Body of pancreas (tissue), 4 donors: Measurements from ENCODE around the gene TTPAL.

Experiments used
- POLR2A ChIP-seq, 3 donors: fragments of 450-650 bp; IDR thresholded peaks; one replicate each; pipeline ENCODE4 v1.6.1; 2016; ENCODE audit warnings: antibody characterized with exemption in 3 of 3, mild to moderate bottlenecking in 2 of 3
- TF ChIP-seq, protein P1 (sequence below), 7 experiments: fragments of 450-650 bp in 4 of 7; fragments of 200-600 bp in 3 of 7; sonication (generic) in 3 of 7; IDR thresholded peaks; one replicate each; pipeline ENCODE4 v1.5.1; 2016 to 2019; ENCODE audit warnings: antibody characterized with exemption in 7 of 7

DNA sequence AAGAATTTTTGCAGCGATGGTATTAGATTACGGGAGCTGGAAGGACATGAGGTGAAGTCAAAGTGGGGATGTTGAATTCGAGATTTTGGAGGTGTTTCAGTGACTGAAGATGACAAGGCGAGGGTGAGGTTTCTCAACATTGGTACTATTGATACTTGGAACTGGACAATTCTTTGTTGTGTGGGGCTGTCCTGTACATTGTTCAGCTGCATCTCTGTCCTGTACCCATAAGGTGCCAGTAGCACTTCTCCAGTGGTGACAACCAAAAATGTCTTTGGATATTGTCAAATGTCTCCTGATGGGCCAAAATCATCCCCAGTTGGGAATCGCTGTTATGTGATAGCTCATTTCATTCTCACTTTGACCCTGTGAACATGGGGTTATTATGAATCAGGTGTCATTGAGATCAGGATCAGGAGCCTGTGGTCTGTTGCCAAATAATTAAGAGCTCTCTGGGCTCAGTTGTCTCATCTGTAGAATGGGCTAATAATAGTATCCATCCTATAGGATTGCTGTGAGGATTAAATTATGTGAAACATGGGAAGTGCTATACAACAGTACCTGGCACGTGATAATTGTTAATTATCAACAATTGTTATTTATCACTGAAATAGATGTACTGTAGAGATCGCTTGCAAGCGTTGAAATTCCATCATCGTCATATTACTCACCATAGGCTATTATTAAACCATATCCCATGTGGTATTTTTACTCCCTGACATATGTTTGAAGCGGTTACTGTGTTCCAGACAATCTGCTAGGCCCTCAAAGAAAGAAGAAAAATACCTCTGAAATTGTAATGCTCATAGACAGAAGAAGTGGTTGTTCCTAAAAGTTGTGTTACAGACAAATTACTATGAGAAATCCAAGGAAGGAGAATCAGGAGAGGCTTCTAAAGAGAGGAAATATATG is 48.5 kb upstream of the TTPAL start:
- TF ChIP-seq, protein P1, sequence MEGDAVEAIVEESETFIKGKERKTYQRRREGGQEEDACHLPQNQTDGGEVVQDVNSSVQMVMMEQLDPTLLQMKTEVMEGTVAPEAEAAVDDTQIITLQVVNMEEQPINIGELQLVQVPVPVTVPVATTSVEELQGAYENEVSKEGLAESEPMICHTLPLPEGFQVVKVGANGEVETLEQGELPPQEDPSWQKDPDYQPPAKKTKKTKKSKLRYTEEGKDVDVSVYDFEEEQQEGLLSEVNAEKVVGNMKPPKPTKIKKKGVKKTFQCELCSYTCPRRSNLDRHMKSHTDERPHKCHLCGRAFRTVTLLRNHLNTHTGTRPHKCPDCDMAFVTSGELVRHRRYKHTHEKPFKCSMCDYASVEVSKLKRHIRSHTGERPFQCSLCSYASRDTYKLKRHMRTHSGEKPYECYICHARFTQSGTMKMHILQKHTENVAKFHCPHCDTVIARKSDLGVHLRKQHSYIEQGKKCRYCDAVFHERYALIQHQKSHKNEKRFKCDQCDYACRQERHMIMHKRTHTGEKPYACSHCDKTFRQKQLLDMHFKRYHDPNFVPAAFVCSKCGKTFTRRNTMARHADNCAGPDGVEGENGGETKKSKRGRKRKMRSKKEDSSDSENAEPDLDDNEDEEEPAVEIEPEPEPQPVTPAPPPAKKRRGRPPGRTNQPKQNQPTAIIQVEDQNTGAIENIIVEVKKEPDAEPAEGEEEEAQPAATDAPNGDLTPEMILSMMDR (IDR thresholded peaks at IDR 0.05), result no peak
- no peak for TF ChIP-seq POLR2A (IDR thresholded peaks at IDR 0.05)
